ENCODE data around the gene CMSS1.

CMSS1 gene

DNA sequence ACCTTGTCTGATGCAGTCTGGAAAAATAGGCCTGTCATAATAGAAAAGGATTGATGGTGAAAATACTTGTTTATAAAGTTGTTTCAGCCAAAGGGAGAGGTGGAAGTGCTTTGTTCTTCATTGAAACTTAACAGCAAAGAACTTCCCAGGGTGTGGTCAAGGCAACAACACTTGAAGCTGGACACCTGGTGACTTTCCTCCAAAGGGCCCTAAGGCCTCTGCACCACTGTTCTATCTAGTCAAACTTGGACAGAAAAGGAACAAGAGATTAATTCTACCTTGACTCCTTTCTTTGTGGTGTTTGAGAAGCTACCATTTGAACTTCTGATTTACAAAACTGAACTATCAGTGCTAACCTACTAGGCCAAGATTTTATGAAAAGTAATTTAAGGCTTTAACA lies 102.0 kb downstream of the CMSS1 start:
- no peak overlapping the region for H3K4me3 ChIP-seq (ENCODE audit: low read length)
- no peak for DNase-seq (ENCODE audit: low read depth)
- TF ChIP-seq, protein P1, sequence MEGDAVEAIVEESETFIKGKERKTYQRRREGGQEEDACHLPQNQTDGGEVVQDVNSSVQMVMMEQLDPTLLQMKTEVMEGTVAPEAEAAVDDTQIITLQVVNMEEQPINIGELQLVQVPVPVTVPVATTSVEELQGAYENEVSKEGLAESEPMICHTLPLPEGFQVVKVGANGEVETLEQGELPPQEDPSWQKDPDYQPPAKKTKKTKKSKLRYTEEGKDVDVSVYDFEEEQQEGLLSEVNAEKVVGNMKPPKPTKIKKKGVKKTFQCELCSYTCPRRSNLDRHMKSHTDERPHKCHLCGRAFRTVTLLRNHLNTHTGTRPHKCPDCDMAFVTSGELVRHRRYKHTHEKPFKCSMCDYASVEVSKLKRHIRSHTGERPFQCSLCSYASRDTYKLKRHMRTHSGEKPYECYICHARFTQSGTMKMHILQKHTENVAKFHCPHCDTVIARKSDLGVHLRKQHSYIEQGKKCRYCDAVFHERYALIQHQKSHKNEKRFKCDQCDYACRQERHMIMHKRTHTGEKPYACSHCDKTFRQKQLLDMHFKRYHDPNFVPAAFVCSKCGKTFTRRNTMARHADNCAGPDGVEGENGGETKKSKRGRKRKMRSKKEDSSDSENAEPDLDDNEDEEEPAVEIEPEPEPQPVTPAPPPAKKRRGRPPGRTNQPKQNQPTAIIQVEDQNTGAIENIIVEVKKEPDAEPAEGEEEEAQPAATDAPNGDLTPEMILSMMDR (conservative IDR thresholded peaks at IDR 0.05; ENCODE audit: low read depth, low read length) = no peak

DNA sequence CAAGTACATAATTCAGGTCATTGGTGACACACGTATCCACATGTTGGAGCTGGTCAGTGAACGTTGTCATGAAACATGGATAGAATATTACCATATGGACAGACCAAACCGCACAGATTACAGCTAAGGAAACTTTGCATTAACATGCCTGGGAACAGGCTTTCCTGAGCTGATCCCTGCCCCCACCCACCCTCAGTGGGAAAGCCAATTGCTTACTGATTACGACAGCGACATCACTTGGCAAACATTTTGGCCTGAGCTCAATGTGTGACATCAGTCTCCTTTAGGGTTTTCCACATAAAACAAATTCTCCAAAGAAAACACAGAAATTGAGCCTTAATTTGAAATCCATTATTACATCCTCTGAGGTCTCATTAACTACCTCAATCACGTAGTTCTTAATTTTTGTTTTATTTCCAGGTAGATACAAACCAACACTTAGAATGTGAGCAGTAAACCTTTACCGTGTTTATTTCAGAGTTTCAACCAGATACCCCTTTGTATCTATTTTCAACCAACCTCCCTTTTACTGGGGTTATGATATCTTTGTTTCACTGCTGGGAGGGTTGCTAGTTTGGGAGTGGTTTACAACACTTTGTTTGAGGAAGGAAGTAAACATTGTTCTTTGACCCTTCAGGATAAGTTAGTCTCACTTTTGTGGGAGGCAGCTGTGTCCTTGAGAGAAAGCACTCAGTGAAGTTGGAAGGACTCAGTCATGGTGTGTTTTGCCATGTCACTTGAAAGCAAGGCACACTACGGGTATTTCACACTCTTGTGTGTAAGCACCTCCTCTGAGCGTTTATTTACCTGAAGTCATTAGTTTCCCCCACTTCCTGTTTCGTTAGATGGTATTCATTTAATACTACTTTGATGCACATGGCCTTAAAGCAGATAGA lies 103.1 kb downstream of the CMSS1 start:
- TF ChIP-seq, protein P1 (conservative IDR thresholded peaks at IDR 0.05; ENCODE audit: low read depth, low read length) = no peak
- DNase-seq (ENCODE audit: low read depth) = no peak
- no peak overlapping the region for H3K4me3 ChIP-seq (ENCODE audit: low read length)

DNA sequence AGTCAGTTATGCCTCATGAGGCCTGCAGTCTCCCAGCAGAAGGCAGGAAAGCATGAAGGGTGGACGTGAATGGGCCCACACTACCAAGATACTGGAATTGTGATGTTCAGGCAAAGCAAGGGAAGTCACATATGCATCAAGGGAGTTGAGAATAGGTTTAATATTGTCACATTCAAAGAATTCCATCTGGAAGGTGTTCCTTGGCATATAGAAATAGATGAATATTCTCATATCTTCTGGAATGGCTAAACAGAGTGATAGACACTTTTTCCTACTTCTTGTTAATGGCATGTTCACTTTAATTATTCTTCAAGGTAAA lies 103.7 kb downstream of the CMSS1 start:
- TF ChIP-seq, protein P1 (conservative IDR thresholded peaks at IDR 0.05; ENCODE audit: low read depth, low read length) = no peak
- no peak overlapping the region for H3K4me3 ChIP-seq (ENCODE audit: low read length)

DNA sequence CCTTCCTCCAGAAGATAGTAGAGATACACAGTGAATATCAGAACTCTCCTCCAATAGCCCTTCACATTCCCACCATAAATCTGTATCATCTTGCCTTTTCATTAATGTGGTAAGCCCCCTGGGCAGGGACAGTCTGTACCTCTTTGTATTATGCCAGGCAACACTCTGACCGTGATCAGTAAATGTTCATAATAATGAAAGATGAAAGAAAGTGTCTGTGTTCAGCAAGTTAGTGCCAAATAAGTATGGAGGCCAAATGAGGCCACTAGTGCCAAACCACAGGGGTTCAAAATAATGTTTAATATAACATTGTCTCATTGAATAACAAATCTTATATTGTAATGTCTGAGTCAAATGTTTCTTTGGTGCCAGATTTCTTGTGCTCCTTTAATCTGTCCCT lies 104.3 kb downstream of the CMSS1 start:
- no peak for DNase-seq (ENCODE audit: low read depth)
- TF ChIP-seq, protein P1 (conservative IDR thresholded peaks at IDR 0.05; ENCODE audit: low read depth, low read length) = no peak

More for the DNA sequence above, 103.7 kb downstream of the CMSS1 start:
- DNase-seq (ENCODE audit: low read depth) = no peak

DNA sequence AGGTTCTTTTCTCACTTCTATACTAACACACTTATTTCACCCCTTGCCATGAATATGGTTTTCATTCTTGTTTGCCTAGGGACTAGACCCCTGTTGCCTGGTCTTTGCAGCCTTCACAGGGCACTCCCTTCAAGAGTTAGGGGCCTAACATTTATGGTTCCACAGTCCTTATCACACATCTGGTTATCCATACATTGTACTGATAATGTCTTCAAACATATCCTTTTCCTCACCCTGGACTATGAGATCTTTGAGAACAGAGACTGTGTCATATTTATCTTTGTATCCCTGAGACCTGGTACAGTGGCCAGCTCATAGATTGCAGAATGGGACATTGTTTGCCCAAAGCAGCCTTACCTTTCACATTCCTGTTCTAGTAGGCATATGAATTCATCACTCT lies 106.2 kb downstream of the CMSS1 start:
- H3K4me3 ChIP-seq (ENCODE audit: low read length) = no peak overlapping the region
- no peak for DNase-seq (ENCODE audit: low read depth)
- TF ChIP-seq, protein P1 (conservative IDR thresholded peaks at IDR 0.05; ENCODE audit: low read depth, low read length) = no peak

More for the DNA sequence above, 104.3 kb downstream of the CMSS1 start:
- H3K4me3 ChIP-seq (ENCODE audit: low read length) = no peak overlapping the region

DNA sequence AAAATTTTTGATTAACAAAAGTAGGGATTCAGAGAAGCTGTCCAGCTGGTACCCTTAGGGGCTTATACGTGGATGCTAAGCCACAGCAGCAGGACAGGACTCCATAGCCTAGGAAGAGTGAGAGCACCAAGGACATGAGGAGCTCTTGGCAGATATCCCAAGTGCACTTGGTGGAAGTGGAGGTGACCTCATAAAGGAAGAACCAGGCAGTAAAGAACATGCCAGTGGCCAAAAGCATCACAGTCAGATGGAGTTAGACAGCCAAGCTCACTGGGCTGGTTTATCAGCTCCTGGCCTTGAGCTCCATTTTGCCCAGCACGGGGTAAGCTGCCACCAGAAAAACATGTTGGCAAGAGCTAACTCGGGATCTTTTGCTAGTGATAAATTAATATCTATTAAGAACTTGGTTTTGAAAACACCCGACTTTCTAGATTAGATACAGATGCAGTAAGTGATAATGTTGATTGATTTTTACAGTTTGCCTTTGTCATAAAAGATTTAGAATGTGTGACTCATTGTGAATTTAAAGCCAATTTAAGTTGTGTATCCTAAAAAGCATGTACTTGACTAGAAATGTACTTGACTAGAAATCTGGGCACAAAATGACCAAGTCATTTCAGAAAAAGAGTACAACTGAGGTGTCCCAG lies 108.0 kb downstream of the CMSS1 start:
- TF ChIP-seq, protein P1 (conservative IDR thresholded peaks at IDR 0.05; ENCODE audit: low read depth, low read length) = no peak
- no peak for DNase-seq (ENCODE audit: low read depth)
- no peak overlapping the region for H3K4me3 ChIP-seq (ENCODE audit: low read length)
